Measurements from ENCODE around the gene DOK6. TPM values are rescaled to one million over a fixed set of nuclear protein-coding genes. Genes with fewer than 3 reads are reported as not detected.

The DOK6 gene
- total RNA-seq, 1 donor from 2014 or later = under 0.01 TPM

DNA sequence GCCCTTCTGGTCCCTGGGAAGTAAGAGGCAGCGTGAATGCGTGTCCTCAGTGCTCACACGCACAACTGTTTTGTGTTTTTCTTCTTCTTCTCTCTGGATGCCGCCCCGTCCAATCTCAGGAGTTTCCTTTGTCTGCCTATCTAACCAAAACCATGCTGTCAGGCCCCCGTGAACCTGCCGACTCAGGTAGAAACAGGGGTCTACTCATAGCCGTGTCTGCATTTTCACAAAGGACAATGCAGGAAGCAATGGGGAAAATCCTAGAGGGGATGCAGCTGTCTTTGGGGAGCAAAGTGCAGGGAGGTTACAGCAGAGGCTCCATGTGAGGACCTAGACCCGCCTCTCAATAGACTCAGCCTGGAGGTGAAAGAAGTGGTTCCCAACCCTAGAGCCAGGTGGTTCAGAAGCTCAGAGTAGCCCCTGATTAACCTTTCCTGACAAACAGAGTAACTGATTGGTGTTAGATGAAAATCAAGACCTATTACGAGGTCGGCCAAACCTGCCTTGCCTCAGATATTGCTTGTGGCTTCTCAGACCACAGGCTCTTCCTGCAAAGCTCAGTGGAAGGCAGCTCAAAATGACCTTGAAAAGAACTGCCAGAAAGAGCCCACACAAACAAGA is 497.7 kb downstream of the DOK6 start:
- DNase-seq (ENCODE audit: low read depth, low spot score) = no peak

Data from pulmonary artery endothelial cell (primary cell).